K562 (cell line): ENCODE measurements around the gene NEB. TPM values are rescaled to one million over a fixed set of nuclear protein-coding genes. Genes with fewer than 3 reads are reported as not detected.

ENCODE experiments used
- ATAC-seq: fragments of 200-7000 bp; cut with Tn5 transposase; 3 replicates; pipeline ENCODE4 v1.9.1; 2020; ENCODE audit warnings: moderate library complexity
- BruUV-seq: library from RNA; stranded (reverse); fragments of 400-500 nt; replicated peaks from 2 replicates; lab custom pipeline; 2021; lab: Mats Ljungman, UMichigan
- CTCF ChIA-PET: fragments of 300-600 bp; formaldehyde crosslinking; extraction: SDS; loops from one replicate; lab custom pipeline; 2021; ENCODE audit warnings: low intra/inter-chr PET ratio; lab: Yijun Ruan, JAX
- POLR2A ChIA-PET: fragments of 300-600, 350-650 bp; sonication (Branson Sonifier 250); formaldehyde crosslinking; extraction: SDS; loops from one replicate; lab custom pipeline; 2021; ENCODE audit warnings: antibody characterized with exemption, inconsistent platforms; lab: Yijun Ruan, JAX
- DNase-seq, 4 experiments: peaks; one replicate each; pipeline versions ENCODE4 v3.0.0 to v3.0.0-alpha.2; 2011 to 2018; ENCODE audit warnings: low spot score in 3 of 4, mixed read lengths in 3 of 4; ENCODE audit errors: extremely low read depth in 1 of 4
- FAIRE-seq: peaks from 2 replicates; lab custom pipeline; 2011; peaks lifted over from hg19 to GRCh38; lab: Jason Lieb, UNC
- H2AFZ ChIP-seq: 2 replicates; pipeline ENCODE4 v1.6.0; 2011; ENCODE audit warnings: low read depth, low read length, control low read depth, inconsistent platforms
- H3K27ac ChIP-seq: fragments of 200-600 bp; 3 replicates; pipeline ENCODE4 v1.8.0; 2011; ENCODE audit warnings: low read depth, mild to moderate bottlenecking, control low read depth, inconsistent platforms, low read length, moderate library complexity, mixed read lengths; ENCODE audit errors: extremely low read depth
- H3K27me3 ChIP-seq, 2 experiments: fragments of 300-600 bp in 1 of 2; 2 replicates in 1 of 2; 3 replicates in 1 of 2; pipeline versions ENCODE4 v1.6.0 to v1.8.0; 2011; ENCODE audit warnings: inconsistent platforms in 2 of 2, low read length in 2 of 2, mild to moderate bottlenecking in 1 of 2, mixed read lengths in 1 of 2, moderate library complexity in 1 of 2; ENCODE audit not compliant: control insufficient read depth in 2 of 2, insufficient read depth in 2 of 2
- H3K36me3 ChIP-seq: fragments of 300-600 bp; 3 replicates; pipeline ENCODE4 v1.8.0; 2011; ENCODE audit warnings: mild to moderate bottlenecking, low read length, inconsistent platforms; ENCODE audit not compliant: control insufficient read depth, insufficient read depth
- H3K4me1 ChIP-seq, 2 experiments: fragments of 200-600 bp in 1 of 2; replicated peaks in 1 of 2; 2 replicates in 1 of 2; 3 replicates in 1 of 2; pipeline versions ENCODE4 v1.5.1 to v1.8.0; 2011; ENCODE audit warnings: inconsistent platforms in 2 of 2, low read length in 2 of 2, mild to moderate bottlenecking in 1 of 2, mixed read lengths in 1 of 2, moderate library complexity in 1 of 2; ENCODE audit not compliant: control insufficient read depth in 2 of 2, insufficient read depth in 2 of 2
- H3K4me2 ChIP-seq: 2 replicates; pipeline ENCODE4 v1.6.1; 2011; ENCODE audit warnings: low read length, control low read depth, inconsistent platforms, mixed read lengths; ENCODE audit not compliant: insufficient read depth
- H3K4me3 ChIP-seq: fragments of 200-600 bp; sonication (generic), shearing (Covaris generic); 2 replicates; pipeline ENCODE4 v1.5.1; 2016; ENCODE audit warnings: control low read depth, inconsistent platforms
- H3K79me2 ChIP-seq: fragments of 200-600 bp; 3 replicates; pipeline ENCODE4 v1.8.0; 2011; ENCODE audit warnings: low read length, inconsistent platforms; ENCODE audit not compliant: control insufficient read depth, insufficient read depth
- H3K9ac ChIP-seq, 2 experiments: 2 replicates each; pipeline versions ENCODE4 v1.6.0 to v1.6.1; 2011; ENCODE audit warnings: low read depth in 2 of 2, low read length in 2 of 2, control low read depth in 1 of 2, inconsistent platforms in 1 of 2, mild to moderate bottlenecking in 1 of 2, mixed read lengths in 1 of 2; ENCODE audit not compliant: insufficient read depth in 1 of 2
- H3K9me1 ChIP-seq: one replicate; pipeline ENCODE4 v1.6.0; 2011; ENCODE audit warnings: inconsistent platforms, mild to moderate bottlenecking, low read length, moderate library complexity; ENCODE audit not compliant: control insufficient read depth, insufficient read depth
- H3K9me3 ChIP-seq: replicated peaks from 2 replicates; pipeline ENCODE4 v1.5.1; 2011; ENCODE audit warnings: low read depth, low read length, inconsistent platforms; ENCODE audit not compliant: control insufficient read depth, insufficient read depth
- H4K20me1 ChIP-seq: replicated peaks from 2 replicates; pipeline ENCODE4 v1.6.1; 2011; ENCODE audit warnings: low read length, inconsistent platforms, mixed read lengths; ENCODE audit not compliant: control insufficient read depth, insufficient read depth
- DMBX1 ChIP-seq: fragments of 250-450 bp; sonication (Bioruptor Pico); IDR thresholded peaks from 2 replicates; pipeline ENCODE4 v1.8.0; 2022; ENCODE audit warnings: inconsistent platforms, mild to moderate bottlenecking, moderate library complexity, borderline replicate concordance
- E2F3 ChIP-seq: fragments of 250-450 bp; sonication (Bioruptor Pico); IDR thresholded peaks from 2 replicates; pipeline ENCODE4 v1.4.0; 2020; ENCODE audit warnings: mild to moderate bottlenecking
- ETV1 ChIP-seq: fragments of 450-650 bp; conservative IDR thresholded peaks from 2 replicates; pipeline ENCODE4 v1.6.1; 2016; ENCODE audit warnings: missing genetic modification characterization, control low read depth, low read depth, missing compliant biosample characterization
- FOXJ3 ChIP-seq: sonication (generic); formaldehyde crosslinking; IDR thresholded peaks from 2 replicates; pipeline ENCODE4 v1.4.0; 2020; ENCODE audit warnings: mild to moderate bottlenecking, missing genetic modification reagents
- HEY1 ChIP-seq: fragments of 250-450 bp; sonication (Bioruptor Pico); IDR thresholded peaks from 2 replicates; pipeline ENCODE4 v1.5.0; 2020; ENCODE audit warnings: mild to moderate bottlenecking, moderate library complexity, borderline replicate concordance
- MCM2 ChIP-seq: fragments of 450-650 bp; IDR thresholded peaks from 2 replicates; pipeline ENCODE4 v1.6.1; 2017; ENCODE audit warnings: low read depth, mild to moderate bottlenecking
- NRF1 ChIP-seq, 2 experiments: fragments of 450-650 bp; IDR thresholded peaks in 1 of 2; conservative IDR thresholded peaks in 1 of 2; 2 replicates each; pipeline ENCODE4 v1.6.1; 2014; ENCODE audit warnings: mild to moderate bottlenecking in 2 of 2
- SP1 ChIP-seq: sonication (generic); formaldehyde crosslinking; IDR thresholded peaks from 2 replicates; pipeline ENCODE4 v1.8.1; 2022; ENCODE audit warnings: mild to moderate bottlenecking, missing genetic modification reagents
- WHSC1 ChIP-seq: IDR thresholded peaks from one replicate; pipeline ENCODE4 v1.6.1; 2012; ENCODE audit warnings: low read length, control low read depth, inconsistent platforms
- ZNF444 ChIP-seq: fragments of 250-450 bp; sonication (Bioruptor Pico); IDR thresholded peaks from 2 replicates; pipeline ENCODE4 v1.4.0; 2020; ENCODE audit warnings: mild to moderate bottlenecking, moderate library complexity
- ZNF75A ChIP-seq: fragments of 450-650 bp; formaldehyde crosslinking; IDR thresholded peaks from 2 replicates; pipeline ENCODE4 v1.4.0; 2020; ENCODE audit warnings: mild to moderate bottlenecking
- WGBS: fragments of 100-300 bp; shearing (Covaris generic); methylation state at CpG from one replicate; pipeline ENCODE4 v1.1.6; 2016; ENCODE audit warnings: low coverage, mixed read lengths; ENCODE audit not compliant: insufficient coverage; ENCODE audit errors: missing lambda C conversion rate; 5-methylcytosine and 5-hydroxymethylcytosine counted together
- in situ Hi-C: fragments of 300-500 bp; cut with MboI; formaldehyde crosslinking; loops from 4 replicates; pipeline ENCODE4 v1.15.0; 2018; ENCODE audit warnings: inconsistent platforms, mixed read lengths
- intact Hi-C: fragments of 100-400 bp; cut with micrococcal nuclease; formaldehyde crosslinking; loops from 2 replicates; pipeline ENCODE4 v1.14.2; 2022
- polyA plus RNA-seq, 8 experiments: library from polyadenylated mRNA; depleted of rRNA in 4 of 8; stranded (reverse) in 5 of 8; unstranded in 3 of 8; fragments of >200 nt; fragmentation: Nextera tagmentation in 2 of 8; fragmentation: Illumina TruSeq in 1 of 8; extraction: Ambion mirVana in 2 of 8; extraction: Trizol in 1 of 8; gene quantifications; 2 replicates each; pipeline versions ENCODE4 v1.2.1 to v1.2.3, GENCODE V29; 2011 to 2014; ENCODE audit warnings: inconsistent platforms in 1 of 8, missing spikeins in 1 of 8
- total RNA-seq, 7 experiments: library from RNA; depleted of rRNA in 6 of 7; stranded (reverse); fragments of >200 nt in 6 of 7; fragmentation: Illumina TruSeq in 2 of 7; extraction: Trizol in 2 of 7; gene quantifications; 2 replicates each; pipeline versions ENCODE4 v1.2.1 to v1.2.3, GENCODE V29; 2011 to 2021; ENCODE audit warnings: low replicate concordance in 1 of 7
- TF ChIP-seq, protein P1 (sequence below): fragments of 450-650 bp; formaldehyde crosslinking; IDR thresholded peaks from 2 replicates; pipeline ENCODE4 v1.4.0; 2020; ENCODE audit warnings: mild to moderate bottlenecking
- TF ChIP-seq, protein P2 (sequence below), 2 experiments: IDR thresholded peaks; 2 replicates each; pipeline ENCODE4 v1.6.1; 2011; ENCODE audit warnings: borderline replicate concordance in 1 of 2, control low read depth in 1 of 2, low read depth in 1 of 2, low read length in 1 of 2, mild to moderate bottlenecking in 1 of 2, mixed read lengths in 1 of 2, moderate library complexity in 1 of 2; ENCODE audit not compliant: insufficient read depth in 1 of 2, insufficient read length in 1 of 2, poor library complexity in 1 of 2, severe bottlenecking in 1 of 2; ENCODE audit errors: extremely low read depth in 1 of 2

Gene NEB
- total and polyA plus RNA-seq, 9 of the 15 experiments (the other 6 are each of a cell fraction or from before 2014, with no cell fraction given), result 1.7 to 3.8 (median 2.9) TPM

DNA sequence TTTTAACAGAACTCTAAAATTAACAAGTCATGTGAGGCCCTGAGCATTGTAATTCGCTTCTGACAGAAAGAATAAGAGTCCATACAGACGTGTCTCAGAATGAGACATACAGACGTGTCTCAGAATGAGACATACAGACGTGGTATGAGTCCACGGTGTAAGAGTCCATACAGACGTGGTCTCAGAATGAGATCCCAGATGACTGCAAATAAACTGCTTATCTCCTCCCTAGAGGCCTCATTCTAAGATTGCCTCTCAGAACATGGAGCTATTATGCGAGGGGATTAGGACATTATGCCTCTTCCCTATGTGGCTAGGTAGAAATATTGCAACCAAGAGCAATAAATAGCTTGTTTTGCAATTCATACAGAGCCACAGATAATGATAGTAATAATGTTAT is 63.9 kb downstream of the NEB start:
- H3K9me1 ChIP-seq, result no peaks in the 10 kb centered on the region
- no peak for TF ChIP-seq ZNF75A (CRISPR knock-in tag)
- TF ChIP-seq, all 486 proteins: peak for 0
- Histone ChIP-seq H3K36me3 (no peaks in the 10 kb centered on the region), H2AFZ (peak overlapping the region; percentile 73), H3K4me2 (peak overlapping the region; percentile 9; the same call in 1 of the 2 replicates), H3K27me3 (no peaks in the 10 kb centered on the region), H3K4me3 (no peak overlapping the region), H3K9me3 (no peaks in the 10 kb centered on the region), H3K27ac (no peak overlapping the region; the same call in 2 of the 3 replicates), H4K20me1 (no peaks in the 10 kb centered on the region), H3K9ac (no peak overlapping the region), H3K79me2 (no peaks in the 10 kb centered on the region), H3K4me1 (peaks cover 0 to 26% of the 10 kb centered on the region in 2 experiments; a peak in 4 of 5 replicates)
- CTCF ChIA-PET, result no interaction called here
- BruUV-seq, result no TSS peak
- POLR2A ChIA-PET, result interaction anchor here (0.7 to 2.3 kb wide), 5 partner anchors 11 to 28 kb away, joined by 3 to 8 read pairs (median 6); no protein-coding TSS in a partner anchor
- 16% methylated on average over 7 of the region's 7 CpGs for WGBS
- in situ Hi-C loops (no loop called here), intact Hi-C loops (no loop called here)
- ATAC-seq (peak; percentile 32), DNase-seq (no peak), FAIRE-seq (peak; percentile 58)

DNA sequence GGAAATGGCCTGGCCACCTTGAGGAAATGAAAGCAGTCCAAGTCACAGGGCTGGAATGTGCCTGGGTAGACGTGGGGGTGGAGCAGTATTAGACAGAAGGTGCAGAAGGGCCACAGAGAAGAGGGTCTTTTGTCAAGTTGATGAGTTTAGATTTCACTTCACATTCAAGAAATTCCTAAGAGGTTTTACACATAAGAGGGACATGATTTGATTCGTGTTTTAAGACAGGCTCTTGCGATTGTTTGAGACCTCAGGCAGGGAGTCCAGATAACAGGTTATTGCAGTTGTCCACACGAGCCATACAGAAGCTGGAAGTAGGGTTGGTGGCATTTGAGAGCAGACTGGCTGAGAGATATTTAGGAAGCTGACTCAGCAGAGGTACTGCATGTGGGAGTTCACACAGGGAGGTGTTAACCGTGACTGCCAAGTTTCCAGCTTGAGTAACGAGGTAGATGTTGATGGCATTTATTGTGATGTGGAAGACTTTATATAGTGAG is 64.6 kb downstream of the NEB start:
- 0% methylated on average over 6 of the region's 6 CpGs for WGBS
- POLR2A ChIA-PET, result interaction anchor here (0.8 to 2.3 kb wide), 4 partner anchors 9 to 13 kb away, joined by 3 to 8 read pairs (median 6); no protein-coding TSS in a partner anchor
- Histone ChIP-seq H3K9ac (peak overlapping the region in 1 of 2 experiments; percentile 8; a peak in 2 of 4 replicates), H3K36me3 (no peaks in the 10 kb centered on the region), H4K20me1 (no peaks in the 10 kb centered on the region), H2AFZ (peak overlapping the region; percentile 73), H3K4me3 (no peak overlapping the region), H3K4me1 (peaks cover 0 to 26% of the 10 kb centered on the region in 2 experiments; a peak in 4 of 5 replicates), H3K9me1 (no peaks in the 10 kb centered on the region), H3K4me2 (peak overlapping the region; percentile 58), H3K79me2 (no peaks in the 10 kb centered on the region), H3K27ac (peak overlapping the region; percentile 33; the same call in 2 of the 3 replicates), H3K27me3 (no peaks in the 10 kb centered on the region), H3K9me3 (no peaks in the 10 kb centered on the region)
- BruUV-seq, result no TSS peak
- in situ Hi-C loops, result no loop called here
- ATAC-seq, result peak; percentile 90
- intact Hi-C loops, result no loop called here
- peak; percentile 84 for FAIRE-seq
- DNase-seq, result peak in 3 of 4 experiments; percentile 25 to 80 (median 69)
- CTCF ChIA-PET, result no interaction called here
- no peak for TF ChIP-seq HEY1 (CRISPR knock-in tag)
- TF ChIP-seq, protein P1, sequence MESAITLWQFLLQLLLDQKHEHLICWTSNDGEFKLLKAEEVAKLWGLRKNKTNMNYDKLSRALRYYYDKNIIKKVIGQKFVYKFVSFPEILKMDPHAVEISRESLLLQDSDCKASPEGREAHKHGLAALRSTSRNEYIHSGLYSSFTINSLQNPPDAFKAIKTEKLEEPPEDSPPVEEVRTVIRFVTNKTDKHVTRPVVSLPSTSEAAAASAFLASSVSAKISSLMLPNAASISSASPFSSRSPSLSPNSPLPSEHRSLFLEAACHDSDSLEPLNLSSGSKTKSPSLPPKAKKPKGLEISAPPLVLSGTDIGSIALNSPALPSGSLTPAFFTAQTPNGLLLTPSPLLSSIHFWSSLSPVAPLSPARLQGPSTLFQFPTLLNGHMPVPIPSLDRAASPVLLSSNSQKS, result no peak
- 0 out of 4 replicates have a peak, but pooled peaks of 1 of the 2 experiments have one; percentile 27 for TF ChIP-seq NRF1 (conservative IDR thresholded peaks at IDR 0.05 in 1 of 2, IDR thresholded peaks at IDR 0.05 in 1 of 2)
- TF ChIP-seq DMBX1 (CRISPR knock-in tag), result peak; percentile 79; the same call in 1 of the 2 replicates
- TF ChIP-seq ETV1 (tag), result peak; percentile 43; the same call in 1 of the 2 replicates
- no peak for TF ChIP-seq FOXJ3
- no peak for TF ChIP-seq ZNF444
- no peak for TF ChIP-seq SP1
- TF ChIP-seq MCM2, result no peak
- TF ChIP-seq E2F3 (CRISPR knock-in tag), result no peak
- TF ChIP-seq, protein P2, sequence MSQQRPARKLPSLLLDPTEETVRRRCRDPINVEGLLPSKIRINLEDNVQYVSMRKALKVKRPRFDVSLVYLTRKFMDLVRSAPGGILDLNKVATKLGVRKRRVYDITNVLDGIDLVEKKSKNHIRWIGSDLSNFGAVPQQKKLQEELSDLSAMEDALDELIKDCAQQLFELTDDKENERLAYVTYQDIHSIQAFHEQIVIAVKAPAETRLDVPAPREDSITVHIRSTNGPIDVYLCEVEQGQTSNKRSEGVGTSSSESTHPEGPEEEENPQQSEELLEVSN (IDR thresholded peaks at IDR 0.05; ENCODE audit: borderline replicate concordance in 1 of 2, extremely low read depth in 1 of 2, insufficient read depth in 1 of 2, insufficient read length in 1 of 2, low read depth in 1 of 2, low read length in 1 of 2, poor library complexity in 1 of 2, severe bottlenecking in 1 of 2), result peak; percentile 79 to 89
- TF ChIP-seq WHSC1, result no peak
